Loucy (cell line): ENCODE measurements around the gene TOR1AIP2.

ENCODE experiments used
- CTCF ChIP-seq: fragments of 200-600 bp; sonication (generic); conservative IDR thresholded peaks from 2 replicates; pipeline ENCODE4 v1.5.1; 2014; ENCODE audit warnings: mild to moderate bottlenecking, antibody characterized with exemption, low read length
- EZH2phosphoT487 ChIP-seq: fragments of 200-600 bp; IDR thresholded peaks from 2 replicates; pipeline ENCODE4 v1.6.1; 2018; ENCODE audit warnings: antibody characterized with exemption, mild to moderate bottlenecking, moderate library complexity, borderline replicate concordance

DNA sequence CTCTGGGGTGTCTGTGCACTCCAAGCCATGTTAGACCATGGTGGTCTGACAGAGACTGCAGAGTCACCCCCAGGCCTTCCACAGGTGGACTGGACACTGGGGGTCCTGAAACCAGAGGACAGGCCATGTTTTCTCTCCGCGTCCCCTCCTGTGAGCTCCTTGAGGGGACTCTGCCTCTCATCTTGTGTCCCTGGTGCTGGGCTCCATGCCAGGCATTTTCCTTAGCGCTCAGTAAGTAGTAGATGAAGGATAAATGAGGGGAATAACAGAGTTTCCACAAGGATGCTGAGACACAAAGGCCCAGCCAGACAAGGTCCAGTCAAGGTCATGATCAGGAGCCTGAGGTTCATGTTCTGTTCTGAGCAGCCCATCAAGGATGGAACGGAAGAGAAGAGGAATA, 77.1 kb downstream of the TOR1AIP2 start:
- no peak for TF ChIP-seq CTCF
- no peak for TF ChIP-seq EZH2phosphoT487
